Suprapubic skin (tissue), 4 donors: ENCODE measurements around the gene CRK. TPM values are rescaled to one million over a fixed set of nuclear protein-coding genes. Genes with fewer than 3 reads are reported as not detected.
"Not testable (repeated sequence)": the region's sequence is repeated elsewhere in the genome, so short reads cannot be mapped to it uniquely, and the experiment has no call there.

Experiments
- DNase-seq, 2 donors: peaks; one replicate each; pipeline ENCODE4 v3.0.0-alpha.2; 2019; ENCODE audit warnings: low spot score in 2 of 2
- H3K27ac ChIP-seq: fragments of 200-600 bp; sonication (generic); one replicate; pipeline ENCODE4 v1.5.1; 2019
- H3K27me3 ChIP-seq: fragments of 200-600 bp; sonication (generic); one replicate; pipeline ENCODE4 v1.5.1; 2019
- H3K36me3 ChIP-seq: fragments of 200-600 bp; sonication (generic); one replicate; pipeline ENCODE4 v1.5.1; 2019
- H3K4me1 ChIP-seq: fragments of 200-600 bp; sonication (generic); one replicate; pipeline ENCODE4 v1.5.1; 2019
- H3K4me3 ChIP-seq: fragments of 200-600 bp; sonication (generic); one replicate; pipeline ENCODE4 v1.5.1; 2019; ENCODE audit warnings: mild to moderate bottlenecking
- H3K9me3 ChIP-seq: fragments of 200-600 bp; sonication (generic); one replicate; pipeline ENCODE4 v1.5.1; 2019
- EP300 ChIP-seq: sonication (generic); formaldehyde crosslinking; IDR thresholded peaks from one replicate; pipeline ENCODE4 v1.6.1; 2017; ENCODE audit warnings: antibody characterized with exemption
- POLR2A ChIP-seq, 2 donors: fragments of 450-650 bp; IDR thresholded peaks; one replicate each; pipeline ENCODE4 v1.6.1; 2017; ENCODE audit warnings: antibody characterized with exemption in 2 of 2, mild to moderate bottlenecking in 2 of 2, moderate library complexity in 2 of 2
- POLR2AphosphoS5 ChIP-seq, 3 donors: sonication (generic); formaldehyde crosslinking; IDR thresholded peaks; one replicate each; pipeline ENCODE4 v1.6.1; 2017; ENCODE audit warnings: antibody characterized with exemption in 3 of 3
- WGBS: methylation state at CpG from one replicate; pipeline ENCODE4 v1.1.5; 2018; 5-methylcytosine and 5-hydroxymethylcytosine counted together
- total RNA-seq, 4 donors: library from RNA; depleted of rRNA; stranded (reverse); fragments of >200 nt; gene quantifications; one replicate each; pipeline ENCODE4 v1.1.0, GENCODE V29; 2016
- TF ChIP-seq, protein P1 (sequence below), 2 donors: fragments of 200-600 bp in 1 of 2; fragments of 450-650 bp in 1 of 2; sonication (generic) in 1 of 2; IDR thresholded peaks; one replicate each; pipeline ENCODE4 v1.5.1; 2016 to 2019; ENCODE audit warnings: antibody characterized with exemption in 2 of 2, mild to moderate bottlenecking in 1 of 2, moderate library complexity in 1 of 2

The CRK gene
- total RNA-seq, 4 donors from 2014 or later = 38.9 to 53.7 (median 49.0) TPM

DNA sequence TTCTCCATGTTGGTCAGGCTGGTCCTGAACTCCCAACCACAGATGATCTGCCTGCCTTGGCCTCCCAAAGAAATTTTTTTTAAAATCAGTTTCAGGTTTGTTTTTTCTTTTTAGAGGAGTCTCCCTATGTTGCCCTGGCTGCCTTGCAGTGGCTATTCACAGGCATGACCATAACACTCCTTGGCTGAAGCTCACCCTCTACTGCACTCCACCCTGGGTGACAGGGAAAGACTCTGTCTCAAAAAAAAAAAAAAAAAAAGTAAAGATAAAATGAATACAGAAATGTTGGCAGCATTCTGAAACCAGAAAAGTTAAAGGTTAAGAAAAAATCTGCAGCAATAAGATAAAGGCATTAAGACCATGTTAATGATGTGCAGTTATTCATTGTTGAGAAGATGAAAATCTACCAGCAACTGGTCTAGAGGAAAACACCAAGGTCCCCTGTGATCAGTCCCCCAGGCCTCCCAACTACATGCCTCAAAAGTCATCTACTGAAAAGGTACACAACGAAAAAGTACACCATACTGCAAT, 71.1 kb downstream of the CRK start:
- Histone ChIP-seq H3K36me3 (no peaks in the 10 kb centered on the region), H3K27me3 (no peaks in the 10 kb centered on the region), H3K4me3 (no peak overlapping the region), H3K9me3 (no peaks in the 10 kb centered on the region), H3K4me1 (peaks cover 74% of the 10 kb centered on the region), H3K27ac (no peak overlapping the region)
- no peak for DNase-seq
- no peak for TF ChIP-seq POLR2AphosphoS5 (IDR thresholded peaks at IDR 0.05)
- 12% methylated on average over 1 of the region's 1 CpG for WGBS

DNA sequence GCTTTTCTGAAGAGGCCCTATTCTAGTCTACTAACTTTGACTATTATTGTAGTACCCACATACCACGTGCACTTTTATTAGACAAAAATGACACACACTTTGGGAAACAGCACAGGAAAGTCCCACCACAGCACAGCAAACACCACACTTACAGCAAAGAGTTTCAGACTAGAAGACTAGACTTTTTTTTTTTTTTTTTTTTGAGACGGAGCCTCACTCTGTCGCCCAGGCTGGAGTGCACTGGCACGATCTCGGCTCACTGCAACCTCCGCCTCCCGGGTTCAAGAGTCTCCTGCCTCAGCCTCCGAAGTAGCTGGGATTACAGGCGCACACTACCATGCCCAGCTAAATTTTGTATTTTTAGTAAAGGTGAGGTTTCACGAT, 76.1 kb downstream of the CRK start:
- no peak overlapping the region for H3K4me3 ChIP-seq
- WGBS = 60% methylated on average over 10 of the region's 10 CpGs
- no peak for DNase-seq
- TF ChIP-seq POLR2AphosphoS5 (IDR thresholded peaks at IDR 0.05) (no peak), EP300 (no peak), POLR2A (IDR thresholded peaks at IDR 0.05) (no peak)
- TF ChIP-seq, protein P1, sequence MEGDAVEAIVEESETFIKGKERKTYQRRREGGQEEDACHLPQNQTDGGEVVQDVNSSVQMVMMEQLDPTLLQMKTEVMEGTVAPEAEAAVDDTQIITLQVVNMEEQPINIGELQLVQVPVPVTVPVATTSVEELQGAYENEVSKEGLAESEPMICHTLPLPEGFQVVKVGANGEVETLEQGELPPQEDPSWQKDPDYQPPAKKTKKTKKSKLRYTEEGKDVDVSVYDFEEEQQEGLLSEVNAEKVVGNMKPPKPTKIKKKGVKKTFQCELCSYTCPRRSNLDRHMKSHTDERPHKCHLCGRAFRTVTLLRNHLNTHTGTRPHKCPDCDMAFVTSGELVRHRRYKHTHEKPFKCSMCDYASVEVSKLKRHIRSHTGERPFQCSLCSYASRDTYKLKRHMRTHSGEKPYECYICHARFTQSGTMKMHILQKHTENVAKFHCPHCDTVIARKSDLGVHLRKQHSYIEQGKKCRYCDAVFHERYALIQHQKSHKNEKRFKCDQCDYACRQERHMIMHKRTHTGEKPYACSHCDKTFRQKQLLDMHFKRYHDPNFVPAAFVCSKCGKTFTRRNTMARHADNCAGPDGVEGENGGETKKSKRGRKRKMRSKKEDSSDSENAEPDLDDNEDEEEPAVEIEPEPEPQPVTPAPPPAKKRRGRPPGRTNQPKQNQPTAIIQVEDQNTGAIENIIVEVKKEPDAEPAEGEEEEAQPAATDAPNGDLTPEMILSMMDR (IDR thresholded peaks at IDR 0.05) = no peak
- peaks cover 82% of the 10 kb centered on the region for H3K4me1 ChIP-seq
- no peaks in the 10 kb centered on the region for H3K27me3 ChIP-seq
- no peak overlapping the region for H3K27ac ChIP-seq
- H3K9me3 ChIP-seq = no peaks in the 10 kb centered on the region
- no peaks in the 10 kb centered on the region for H3K36me3 ChIP-seq

DNA sequence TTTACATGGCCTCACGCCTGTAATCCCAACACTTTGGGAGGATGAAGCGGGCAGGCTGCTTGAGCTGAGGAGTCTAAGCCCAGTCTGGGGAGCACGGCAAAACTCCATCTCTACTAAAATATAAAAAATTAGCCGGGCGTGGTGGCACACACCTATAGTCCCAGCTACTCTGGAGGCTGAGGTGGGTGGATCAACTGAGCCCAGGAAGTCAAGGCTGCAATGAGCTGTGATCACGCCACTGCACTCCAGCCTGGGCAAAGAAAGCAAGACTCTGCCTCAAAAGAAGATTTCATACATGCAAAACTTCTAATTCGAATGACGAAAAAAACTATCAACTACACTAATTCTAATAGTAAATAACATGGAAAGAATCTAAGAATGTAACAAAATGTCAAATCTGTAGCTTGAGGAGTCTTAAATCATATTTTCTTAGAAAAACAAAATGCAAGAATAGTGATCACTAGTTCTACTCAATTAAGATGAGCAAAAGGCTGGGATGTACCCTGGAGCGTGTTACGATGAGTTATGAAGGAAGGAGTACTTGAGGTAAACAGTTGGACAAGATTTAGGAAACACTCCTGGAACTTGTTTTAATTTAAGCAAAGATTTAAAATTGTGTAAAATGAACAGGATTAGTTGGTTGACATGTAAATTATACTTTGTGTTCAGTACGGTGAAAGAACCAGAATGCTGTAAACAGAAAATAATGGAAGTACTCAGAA, 76.7 kb downstream of the CRK start:
- Histone ChIP-seq H3K4me1 (peaks cover 84% of the 10 kb centered on the region), H3K27me3 (no peaks in the 10 kb centered on the region), H3K27ac (no peak overlapping the region), H3K36me3 (no peaks in the 10 kb centered on the region), H3K9me3 (no peaks in the 10 kb centered on the region), H3K4me3 (no peak overlapping the region)
- WGBS = 66% methylated on average over 11 of the region's 11 CpGs
- DNase-seq = no peak
- TF ChIP-seq EP300 = no peak
- no peak for TF ChIP-seq POLR2A (IDR thresholded peaks at IDR 0.05)

DNA sequence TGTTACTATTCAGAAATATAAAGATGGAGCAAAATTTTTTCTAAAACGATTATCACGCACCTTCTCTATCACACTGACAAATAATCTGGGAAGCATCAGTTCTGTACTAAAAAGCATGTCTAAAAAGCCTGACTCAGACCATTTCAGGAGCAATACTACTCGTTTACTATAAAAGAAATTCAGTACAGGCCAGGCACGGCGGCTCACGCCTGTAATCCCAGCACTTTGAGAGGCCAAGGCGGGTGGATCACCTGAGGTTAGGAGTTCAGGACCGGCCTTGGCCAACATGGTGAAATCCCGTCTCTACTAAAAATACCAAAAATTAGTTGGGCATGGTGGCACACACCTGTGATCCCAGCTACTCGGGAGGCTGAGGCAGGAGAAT, 77.6 kb downstream of the CRK start:
- H3K36me3 ChIP-seq, H3K4me3 ChIP-seq, H3K27me3 ChIP-seq, H3K27ac ChIP-seq, H3K9me3 ChIP-seq, DNase-seq: not testable (repeated sequence)
- WGBS = 68% methylated on average over 10 of the region's 10 CpGs
- H3K4me1 ChIP-seq = peaks cover 87% of the 10 kb centered on the region

DNA sequence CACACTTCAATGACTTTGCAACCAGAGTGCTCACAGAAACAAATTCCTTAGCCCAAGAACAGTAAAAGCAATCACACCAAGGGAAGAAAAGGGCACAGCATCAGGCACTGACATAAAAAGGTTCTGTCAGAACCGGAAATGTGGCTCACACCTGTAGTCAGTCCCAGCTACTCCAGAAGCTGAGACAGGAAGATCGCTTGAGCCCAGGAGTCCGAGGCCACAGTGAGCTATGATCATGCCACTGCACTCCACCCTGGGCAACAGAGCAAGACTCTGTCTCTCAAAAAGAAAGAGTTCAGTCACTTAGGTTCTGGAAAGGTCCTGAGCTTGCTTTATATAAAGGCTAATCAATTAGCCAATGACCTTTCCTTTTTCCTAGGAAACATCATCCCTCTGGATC, 78.7 kb downstream of the CRK start:
- Histone ChIP-seq H3K9me3 (no peaks in the 10 kb centered on the region), H3K27ac (no peak overlapping the region), H3K4me3 (no peak overlapping the region), H3K27me3 (no peaks in the 10 kb centered on the region), H3K36me3 (peaks cover 11% of the 10 kb centered on the region), H3K4me1 (peaks cover 82% of the 10 kb centered on the region)
- no peak for DNase-seq
- WGBS = 61% methylated on average over 3 of the region's 3 CpGs
- TF ChIP-seq, protein P1 (IDR thresholded peaks at IDR 0.05) = no peak
- no peak for TF ChIP-seq EP300
- TF ChIP-seq POLR2A (IDR thresholded peaks at IDR 0.05) = no peak

DNA sequence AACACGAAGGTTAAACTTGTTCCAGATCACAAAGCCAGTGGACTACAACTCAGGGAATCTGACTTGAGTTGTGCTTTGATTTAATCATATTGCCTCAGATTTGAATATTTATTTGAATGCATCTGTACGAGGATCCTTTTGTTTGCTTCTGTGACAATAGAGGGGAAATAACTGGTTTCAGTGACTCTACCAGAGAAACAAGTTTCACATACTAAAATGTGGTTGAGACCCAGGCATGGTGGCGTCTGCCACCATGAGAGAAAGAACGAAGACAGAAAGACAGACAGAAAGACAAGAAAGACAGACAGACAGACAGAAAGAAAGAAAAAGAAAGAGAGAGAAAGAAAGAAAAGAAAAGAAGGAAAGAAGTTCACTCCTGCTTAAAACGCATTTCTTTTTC, 80.0 kb downstream of the CRK start:
- WGBS = 39% methylated on average over 5 of the region's 5 CpGs
- no peaks in the 10 kb centered on the region for H3K9me3 ChIP-seq
- no peak overlapping the region for H3K27ac ChIP-seq
- peaks cover 11% of the 10 kb centered on the region for H3K36me3 ChIP-seq
- TF ChIP-seq, protein P1 (IDR thresholded peaks at IDR 0.05) = no peak
- TF ChIP-seq POLR2A (IDR thresholded peaks at IDR 0.05) = no peak
- no peak for TF ChIP-seq POLR2AphosphoS5 (IDR thresholded peaks at IDR 0.05)
- no peak for TF ChIP-seq EP300
- peaks cover 80% of the 10 kb centered on the region for H3K4me1 ChIP-seq
- no peaks in the 10 kb centered on the region for H3K27me3 ChIP-seq
- no peak overlapping the region for H3K4me3 ChIP-seq
- DNase-seq = no peak

DNA sequence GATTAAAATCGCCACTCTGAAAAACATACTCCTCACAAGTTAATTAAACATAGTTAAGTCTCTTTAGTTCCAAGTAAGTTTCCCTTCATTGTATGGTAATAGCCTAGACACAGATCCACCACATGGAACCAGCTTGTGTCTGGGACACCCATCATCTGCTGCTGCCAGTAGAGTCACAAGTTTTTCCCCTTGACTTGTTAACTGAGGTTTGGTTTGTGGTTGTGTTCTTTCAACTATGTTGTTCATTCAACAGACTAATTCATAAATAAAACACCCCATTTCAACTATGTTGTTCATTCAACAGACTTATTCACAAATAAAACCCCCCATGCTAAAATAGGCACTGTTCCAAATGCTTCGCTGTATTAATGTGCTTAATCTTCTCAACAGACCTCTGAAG, 80.4 kb downstream of the CRK start:
- peaks cover 11% of the 10 kb centered on the region for H3K36me3 ChIP-seq
- H3K27me3 ChIP-seq = no peaks in the 10 kb centered on the region
- H3K27ac ChIP-seq = no peak overlapping the region
- H3K4me1 ChIP-seq = peaks cover 79% of the 10 kb centered on the region
- no peaks in the 10 kb centered on the region for H3K9me3 ChIP-seq
- WGBS = 22% methylated on average over 2 of the region's 2 CpGs
- TF ChIP-seq, protein P1 (IDR thresholded peaks at IDR 0.05) = no peak
- TF ChIP-seq EP300 = no peak
- TF ChIP-seq POLR2A (IDR thresholded peaks at IDR 0.05) = no peak
- no peak for TF ChIP-seq POLR2AphosphoS5 (IDR thresholded peaks at IDR 0.05)
- no peak overlapping the region for H3K4me3 ChIP-seq
- DNase-seq = no peak
